Fibroblast of skin of left biceps (primary cell): ENCODE results near the gene ADNP.
"Not testable (repeated sequence)": the region's sequence is repeated elsewhere in the genome, so short reads cannot be mapped to it uniquely, and the experiment has no call there.

Source experiments
- DNase-seq, 2 experiments: peaks; one replicate each; pipeline ENCODE4 v3.0.0-alpha.2; 2013; ENCODE audit warnings: low read depth in 2 of 2

Gene ADNP

GRCh38 chr20:50931306-50932015 lies at the start of gene ADNP:
TSS of gene ADNP (minus strand) at chr20:50931437. CDS start at chr20:50903996, 27,441 bp downstream.
- peak; percentile 81 for DNase-seq

- peak; percentile 96 to 97 for DNase-seq
Observed at GRCh38 chr20:50980071-50980681, 48.9 kb upstream of the ADNP start.

- not testable (repeated sequence) for DNase-seq
Observed at GRCh38 chr20:50978533-50978932, 47.3 kb upstream of the ADNP start.

- DNase-seq, result no peak
Observed at GRCh38 chr20:50977066-50978021, 46.1 kb upstream of the ADNP start.

- DNase-seq, result no peak
Observed at GRCh38 chr20:50975701-50976330, 44.6 kb upstream of the ADNP start.

GRCh38 chr20:50969912-50970311 lies 38.7 kb upstream of the ADNP start:
- no peak for DNase-seq

GRCh38 chr20:50969435-50969834 lies 38.2 kb upstream of the ADNP start:
- no peak for DNase-seq

- DNase-seq, result no peak
Observed at GRCh38 chr20:50968289-50968688, 37.1 kb upstream of the ADNP start.

GRCh38 chr20:50967586-50967985 lies 36.3 kb upstream of the ADNP start:
- DNase-seq, result no peak

- DNase-seq, result no peak
Observed at GRCh38 chr20:50959543-50960126, 28.4 kb upstream of the ADNP start.

GRCh38 chr20:50958615-50959542 lies 27.6 kb upstream of the ADNP start, which contains the start of gene MOCS3:
TSS of gene MOCS3 (plus strand) at chr20:50958818. CDS start at chr20:50958843, 25 bp downstream.
- DNase-seq, result peak; percentile 76 to 79

- peak in 1 of 2 experiments; percentile 72 for DNase-seq
Observed at GRCh38 chr20:50957798-50958614, 26.8 kb upstream of the ADNP start, which contains the start of gene DPM1. TSS of gene DPM1 (minus strand) at chr20:50958532. CDS start at chr20:50958523, 9 bp downstream.

GRCh38 chr20:50957276-50957675 lies 26.0 kb upstream of the ADNP start:
- no peak for DNase-seq

- DNase-seq, result no peak
Observed at GRCh38 chr20:50953821-50954220, 22.6 kb upstream of the ADNP start.

- no peak for DNase-seq
Observed at GRCh38 chr20:50953196-50953595, 22.0 kb upstream of the ADNP start.

GRCh38 chr20:50948132-50948785 lies 17.0 kb upstream of the ADNP start:
- DNase-seq, result no peak

GRCh38 chr20:50943069-50943468 lies 11.8 kb upstream of the ADNP start:
- DNase-seq, result no peak

- no peak for DNase-seq
Observed at GRCh38 chr20:50933589-50933988, 2.4 kb upstream of the ADNP start.
